IPS-18c (cell line): ENCODE data around the gene CDH4.

Experiments used
- H3K4me3 ChIP-seq: 2 replicates; pipeline ENCODE4 v1.7.0; 2013; ENCODE audit warnings: low read depth, mild to moderate bottlenecking, low read length, moderate library complexity; ENCODE audit not compliant: insufficient read depth
- H3K9me3 ChIP-seq: one replicate; pipeline ENCODE4 v1.6.1; 2013; ENCODE audit warnings: mild to moderate bottlenecking, low read length, moderate library complexity; ENCODE audit not compliant: control insufficient read depth, insufficient read depth

CDH4 gene

DNA sequence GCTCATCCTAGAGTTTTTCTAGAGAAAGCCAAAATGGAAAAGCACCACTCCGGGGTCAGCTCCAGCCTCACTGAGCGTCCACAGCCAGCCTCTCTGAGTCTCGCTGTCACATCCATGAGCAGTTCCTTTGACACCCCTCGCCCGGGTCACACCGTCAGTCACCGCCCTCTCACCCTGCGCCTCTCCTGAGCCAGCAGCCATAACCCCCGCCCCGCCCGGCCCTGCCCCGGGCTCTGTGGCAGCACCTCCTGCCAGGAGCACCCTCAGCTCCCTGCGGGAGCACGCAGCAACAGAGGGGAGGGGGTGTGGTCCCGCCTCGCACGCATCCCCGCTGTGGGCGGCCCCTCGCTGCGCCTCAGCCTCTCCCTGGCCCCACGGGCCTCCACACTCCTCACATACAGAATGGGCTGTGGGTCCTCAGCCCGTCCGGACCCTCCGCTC lies 545.9 kb downstream of the CDH4 start:
- Histone ChIP-seq H3K9me3 (no peaks in the 10 kb centered on the region), H3K4me3 (no peak overlapping the region)

DNA sequence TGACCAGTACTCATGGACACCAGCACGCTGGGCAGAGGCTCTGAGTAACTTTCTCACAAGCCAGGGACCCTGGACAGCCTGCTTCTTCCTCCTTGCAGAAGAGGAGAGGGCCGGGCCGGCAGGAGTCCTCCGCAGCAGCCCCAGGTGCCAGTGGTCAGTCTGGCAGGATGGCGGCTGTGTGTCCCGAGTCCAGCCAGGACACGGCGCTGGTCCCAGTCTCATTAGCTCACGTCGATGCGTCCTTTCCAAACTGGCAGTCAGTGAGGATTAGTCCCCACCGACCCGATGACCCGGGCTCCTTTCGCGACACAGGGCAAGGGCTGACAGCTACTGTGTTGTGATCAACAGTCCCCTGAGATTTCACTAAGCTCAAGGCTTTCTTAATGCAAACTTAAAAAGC lies 546.6 kb downstream of the CDH4 start:
- Histone ChIP-seq H3K4me3 (no peak overlapping the region), H3K9me3 (no peaks in the 10 kb centered on the region)

DNA sequence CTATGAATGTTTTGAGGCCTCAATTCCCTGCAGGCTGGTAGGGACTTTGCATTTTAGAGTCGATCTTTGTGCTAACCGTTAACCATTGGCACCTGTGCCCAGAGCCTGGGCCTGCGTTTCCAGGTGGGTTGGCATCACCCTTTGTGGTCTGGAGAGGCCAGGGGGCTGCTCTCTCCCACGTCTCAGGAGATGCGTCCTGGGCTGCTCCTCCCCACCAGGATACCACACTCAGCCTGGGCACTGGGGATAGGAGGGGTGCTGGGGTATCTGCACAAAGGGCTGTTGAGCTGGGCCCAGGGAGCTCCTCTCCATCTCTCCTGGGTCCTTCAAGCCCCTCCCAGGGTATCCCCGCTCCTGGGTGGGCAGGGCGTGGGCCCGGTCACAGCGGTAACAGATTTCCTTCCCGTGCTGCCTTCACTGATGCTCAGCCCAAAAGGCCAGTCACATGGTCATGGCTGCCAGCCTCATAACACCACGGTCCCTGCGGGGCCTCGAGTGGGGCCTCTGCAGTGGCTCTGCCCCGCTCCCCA lies 547.4 kb downstream of the CDH4 start:
- Histone ChIP-seq H3K4me3 (no peak overlapping the region), H3K9me3 (no peaks in the 10 kb centered on the region)

DNA sequence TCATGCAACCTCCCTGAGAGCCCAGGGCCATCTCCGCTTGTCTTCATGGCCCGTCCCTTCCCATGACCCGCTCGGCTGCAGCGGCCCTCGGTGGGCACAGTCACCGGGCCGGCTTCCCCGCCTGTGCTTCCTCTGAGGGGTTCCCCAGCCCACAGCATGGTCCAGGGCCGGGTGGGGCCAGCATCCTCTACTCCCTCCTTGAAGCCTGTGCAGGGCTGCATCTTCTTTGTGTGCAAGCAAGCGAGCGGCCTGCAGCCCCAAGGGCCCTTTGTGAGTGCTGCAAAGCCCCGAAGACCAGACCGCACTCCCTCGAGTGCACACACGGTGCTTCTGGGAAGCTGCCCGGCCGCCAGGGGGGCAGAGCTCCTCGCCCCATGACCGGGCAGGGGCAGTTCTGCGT lies 547.9 kb downstream of the CDH4 start:
- H3K9me3 ChIP-seq, result no peaks in the 10 kb centered on the region
- no peak overlapping the region for H3K4me3 ChIP-seq

DNA sequence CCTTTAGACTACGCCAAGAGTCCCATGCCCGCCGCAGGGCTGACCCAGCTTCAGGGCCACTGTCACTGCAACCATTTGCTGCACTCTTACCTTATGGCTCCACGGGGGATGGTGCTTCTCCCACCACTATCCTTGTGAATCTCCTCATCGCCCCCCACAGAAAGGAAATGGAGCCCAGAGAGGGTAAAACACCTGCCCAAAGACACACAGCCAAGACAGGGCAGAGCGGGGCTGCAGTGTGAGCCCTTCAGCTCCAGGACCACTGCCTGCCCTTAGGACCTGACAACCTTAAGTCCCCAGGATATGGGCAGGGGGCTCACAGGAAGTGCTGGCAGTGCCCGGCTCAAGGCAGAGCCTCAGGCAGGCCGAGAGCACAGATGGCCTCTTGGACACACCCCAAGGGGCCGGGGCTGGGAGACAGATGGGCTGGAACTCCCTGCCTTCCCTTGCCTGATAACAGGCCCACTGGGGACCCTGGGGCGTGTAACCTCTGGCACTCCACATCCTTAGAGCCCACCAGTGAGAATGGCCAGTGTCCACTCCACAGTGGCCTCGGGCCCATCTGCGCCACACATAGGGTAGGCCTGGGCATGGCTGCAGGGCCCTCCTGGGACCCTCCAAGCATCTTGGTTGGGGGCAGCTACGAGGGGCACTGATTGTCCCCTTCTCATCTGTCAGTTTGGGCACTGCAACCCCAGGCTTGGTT lies 548.5 kb downstream of the CDH4 start:
- H3K4me3 ChIP-seq, result no peak overlapping the region
- no peaks in the 10 kb centered on the region for H3K9me3 ChIP-seq

DNA sequence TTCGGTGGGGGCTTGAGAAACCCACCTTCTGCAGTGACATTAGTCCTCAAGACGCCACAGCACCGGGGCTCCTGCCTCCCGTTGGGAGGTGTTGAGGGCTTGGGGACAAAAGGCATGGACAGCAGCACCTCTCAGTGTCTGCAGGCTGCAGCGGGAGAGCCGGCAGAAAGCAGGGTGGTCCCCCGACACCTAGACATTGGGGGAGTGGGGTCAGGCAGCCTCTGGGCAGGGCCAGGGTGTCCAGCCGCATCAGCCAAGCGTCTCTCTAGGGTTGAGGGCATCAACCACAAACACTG lies 549.0 kb downstream of the CDH4 start:
- Histone ChIP-seq H3K9me3 (no peaks in the 10 kb centered on the region), H3K4me3 (no peak overlapping the region)

DNA sequence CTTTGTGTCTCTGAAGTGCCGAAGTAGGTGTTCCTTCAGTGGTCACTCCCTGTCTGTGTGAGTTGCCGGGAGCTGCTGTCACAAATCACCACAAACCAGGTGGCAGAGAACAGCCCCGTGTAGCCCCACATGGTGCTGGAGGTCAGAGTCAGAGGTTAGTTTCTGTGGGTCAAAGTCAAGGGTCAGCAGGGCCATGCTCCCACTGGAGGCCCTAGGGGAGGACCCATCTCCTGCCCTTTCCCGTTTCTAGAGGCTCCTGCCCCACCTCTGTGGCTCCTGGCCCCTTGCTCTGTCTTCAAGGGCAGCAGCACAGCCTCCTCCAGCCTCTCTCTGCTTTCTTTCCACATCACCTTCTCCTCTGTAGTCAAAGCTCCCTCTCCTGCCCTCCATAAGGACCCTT lies 549.4 kb downstream of the CDH4 start:
- Histone ChIP-seq H3K9me3 (no peaks in the 10 kb centered on the region), H3K4me3 (no peak overlapping the region)

DNA sequence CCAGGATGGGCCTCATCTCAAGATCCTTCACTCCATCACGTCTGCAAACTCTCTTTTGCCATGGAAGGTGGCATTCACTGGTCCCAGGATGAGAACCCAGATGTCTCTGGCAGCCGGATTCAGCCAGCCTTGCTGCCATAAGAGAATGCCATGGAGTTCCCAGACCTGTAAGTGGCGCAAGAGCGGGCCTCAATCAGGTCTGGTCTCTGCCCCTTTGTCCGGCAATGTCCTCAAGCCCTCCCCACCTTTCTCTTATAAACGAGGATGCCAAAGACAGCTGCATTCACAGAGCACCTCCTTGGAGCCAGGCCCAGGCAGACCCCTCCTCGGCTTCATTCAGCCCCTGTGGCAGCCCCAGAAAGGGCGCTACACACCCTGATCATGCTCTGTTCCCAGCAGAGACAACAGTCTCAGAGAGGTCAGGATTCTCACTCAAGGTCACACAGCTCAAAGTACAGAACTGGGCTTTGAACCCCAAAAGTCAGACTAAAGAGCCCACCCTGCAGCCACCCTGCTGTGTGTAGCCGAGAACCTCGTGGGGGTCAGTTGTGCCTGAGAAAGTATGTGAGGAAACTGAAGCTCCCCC lies 549.9 kb downstream of the CDH4 start:
- H3K4me3 ChIP-seq, result no peak overlapping the region
- H3K9me3 ChIP-seq, result no peaks in the 10 kb centered on the region

DNA sequence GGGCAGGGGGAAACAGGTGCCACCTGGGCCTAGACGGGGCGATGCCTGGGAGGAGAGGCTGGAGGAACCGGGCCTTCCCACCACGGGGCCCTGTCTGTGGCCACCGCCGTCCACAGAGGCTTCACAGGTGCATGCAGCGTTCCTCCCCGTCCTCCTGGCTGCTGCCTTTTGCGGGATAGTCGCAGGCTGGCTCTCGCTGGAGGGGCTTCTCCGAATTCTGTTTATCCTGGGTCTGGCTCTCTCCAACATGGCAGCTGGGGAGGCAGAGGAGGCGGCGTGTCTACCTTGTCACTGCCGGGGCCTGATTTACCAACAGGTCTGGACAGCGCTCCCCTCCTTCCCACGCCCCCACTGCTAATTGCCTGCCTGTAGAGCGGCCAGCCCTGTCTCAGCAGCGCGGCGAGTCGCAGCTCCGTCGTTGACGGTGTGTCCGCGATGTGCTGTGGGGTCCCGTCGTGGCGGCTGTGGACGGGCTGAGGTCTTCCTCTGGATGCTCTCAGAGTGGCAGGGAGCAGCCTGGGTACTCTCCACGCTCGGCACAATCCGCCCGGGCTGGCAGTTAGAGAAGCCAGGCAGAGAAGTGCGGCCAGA lies 550.8 kb downstream of the CDH4 start:
- Histone ChIP-seq H3K4me3 (no peak overlapping the region), H3K9me3 (no peaks in the 10 kb centered on the region)

DNA sequence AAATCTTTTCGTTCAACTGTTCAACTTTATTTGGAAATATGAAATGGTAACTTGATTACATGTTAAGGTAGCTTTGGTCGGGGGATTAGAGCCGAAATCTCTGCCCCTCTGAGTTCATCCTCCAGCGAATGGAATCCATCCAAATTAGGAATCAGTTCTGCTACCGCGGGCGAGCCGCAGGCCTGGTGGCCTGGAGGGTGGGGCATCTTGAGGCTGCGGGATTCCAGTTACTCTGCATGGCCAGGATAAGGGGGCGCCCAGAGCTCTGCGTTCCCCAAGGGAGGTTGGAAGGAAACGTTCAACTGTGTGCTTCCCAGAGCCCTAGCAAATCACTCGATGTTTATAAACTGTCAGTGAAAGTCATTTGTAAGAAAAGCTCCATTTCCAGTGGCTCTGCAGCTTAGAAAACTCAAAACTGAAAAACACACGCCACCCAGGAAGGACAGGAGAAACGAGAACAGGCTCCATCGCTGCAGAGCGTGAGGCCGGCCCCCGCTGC lies 551.4 kb downstream of the CDH4 start:
- no peaks in the 10 kb centered on the region for H3K9me3 ChIP-seq
- H3K4me3 ChIP-seq, result no peak overlapping the region

DNA sequence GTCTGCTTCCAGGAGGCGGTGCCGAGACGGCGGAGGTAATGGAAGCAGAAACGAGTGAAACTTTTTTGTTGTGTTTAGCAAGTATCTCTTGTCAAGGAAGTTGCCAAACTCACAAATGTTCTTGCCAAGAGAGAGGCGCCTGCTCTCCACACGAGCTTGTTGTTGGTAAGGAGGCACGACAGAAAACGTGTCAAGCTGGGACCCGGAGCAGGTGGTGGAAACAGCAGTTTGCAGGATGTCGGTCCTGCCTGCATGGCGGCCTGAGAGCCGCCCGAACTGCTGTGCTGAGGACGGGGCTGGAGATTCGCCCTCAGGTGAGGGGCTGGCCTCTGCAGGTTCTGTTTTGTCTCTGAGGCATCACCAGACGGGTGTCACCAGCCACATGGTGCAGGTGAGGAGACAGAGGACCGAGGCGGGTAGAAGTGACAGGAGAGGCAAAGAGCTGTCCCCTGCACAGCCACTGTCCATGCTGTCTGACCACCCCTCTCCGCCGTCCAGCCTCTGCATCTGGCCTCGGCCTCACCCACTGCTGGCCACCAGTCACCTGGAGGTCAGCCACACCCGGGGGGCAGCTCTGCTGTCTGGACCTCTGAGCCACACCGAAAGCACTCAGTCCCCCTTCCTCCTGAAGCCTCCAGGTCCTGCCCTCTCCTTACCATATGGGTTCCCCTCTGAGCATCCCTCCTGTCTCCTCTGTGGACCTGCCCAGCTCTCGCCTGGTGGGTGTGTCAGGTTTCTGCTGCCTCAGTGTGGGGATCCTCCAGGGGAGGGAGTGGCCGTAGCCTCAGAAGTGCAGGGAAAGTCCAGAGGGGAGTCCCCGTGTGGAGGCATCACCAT lies 552.1 kb downstream of the CDH4 start:
- no peak overlapping the region for H3K4me3 ChIP-seq

DNA sequence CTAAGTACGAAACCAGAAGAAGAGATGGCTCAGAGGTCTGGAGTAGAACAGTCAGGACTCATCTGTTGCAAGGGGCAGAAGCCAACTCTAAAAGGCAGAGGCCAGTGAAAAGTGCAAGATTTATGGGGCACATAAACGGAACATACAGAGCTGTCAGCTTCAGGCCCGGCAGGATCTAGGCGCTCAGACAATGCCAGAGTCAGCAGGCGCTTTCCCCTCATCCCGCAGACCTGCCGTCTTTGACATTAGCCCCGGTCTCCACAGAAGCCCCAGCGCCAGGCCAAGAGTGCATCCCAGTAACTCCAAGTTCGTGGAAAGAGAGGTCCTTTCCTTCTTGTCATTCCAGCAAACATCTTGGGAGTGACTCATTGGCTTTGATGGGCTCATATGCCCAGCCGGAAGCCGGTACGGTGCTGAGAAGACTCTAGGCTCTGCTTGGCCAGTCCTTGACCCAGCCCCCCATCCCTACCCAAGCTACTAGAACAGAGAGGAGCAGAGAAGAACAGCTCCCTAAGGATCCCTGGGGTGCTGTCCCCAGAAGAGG lies 552.8 kb downstream of the CDH4 start:
- Histone ChIP-seq H3K9me3 (no peaks in the 10 kb centered on the region), H3K4me3 (no peak overlapping the region)

More for the DNA sequence above, 552.1 kb downstream of the CDH4 start:
- no peaks in the 10 kb centered on the region for H3K9me3 ChIP-seq

DNA sequence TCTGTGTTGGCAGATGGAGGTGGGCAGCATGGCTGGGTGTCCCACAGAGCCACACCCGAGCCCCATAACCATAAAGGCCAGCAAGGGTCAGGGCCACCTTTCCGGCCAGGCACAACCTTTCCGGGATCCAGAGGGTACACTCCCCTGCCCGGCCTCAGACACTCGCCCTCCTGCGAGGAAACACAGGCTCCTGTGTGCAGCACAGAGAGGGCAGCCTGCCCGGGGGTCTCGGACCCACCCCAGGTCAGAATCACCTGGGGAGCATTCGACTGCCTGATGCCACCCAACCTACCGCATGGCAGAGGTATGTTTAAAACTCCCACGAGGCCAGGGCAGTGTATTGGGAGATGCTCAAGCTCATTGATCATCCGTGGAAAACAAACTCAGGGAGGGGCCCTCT lies 553.3 kb downstream of the CDH4 start:
- H3K9me3 ChIP-seq, result no peaks in the 10 kb centered on the region
- H3K4me3 ChIP-seq, result no peak overlapping the region

DNA sequence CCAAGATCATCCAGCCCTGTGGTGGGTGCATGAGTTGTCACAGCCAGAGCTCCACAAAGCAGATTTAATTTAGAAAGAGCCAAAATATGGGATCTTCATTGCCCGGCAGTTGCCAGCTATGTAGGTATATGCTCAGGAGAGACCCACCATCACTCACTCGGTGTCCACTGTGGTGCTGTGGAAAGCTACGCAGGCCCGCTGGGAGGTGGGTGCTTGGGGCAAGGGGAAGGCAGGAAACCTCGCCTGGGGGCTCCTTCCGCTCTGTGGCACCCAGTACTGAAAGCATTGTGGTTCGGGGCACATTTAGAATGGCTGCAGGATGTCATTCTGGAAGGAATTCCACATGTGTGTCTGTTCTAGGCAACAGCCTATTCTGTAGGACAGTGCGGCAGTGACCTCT lies 553.7 kb downstream of the CDH4 start:
- H3K4me3 ChIP-seq, result no peak overlapping the region
- no peaks in the 10 kb centered on the region for H3K9me3 ChIP-seq

DNA sequence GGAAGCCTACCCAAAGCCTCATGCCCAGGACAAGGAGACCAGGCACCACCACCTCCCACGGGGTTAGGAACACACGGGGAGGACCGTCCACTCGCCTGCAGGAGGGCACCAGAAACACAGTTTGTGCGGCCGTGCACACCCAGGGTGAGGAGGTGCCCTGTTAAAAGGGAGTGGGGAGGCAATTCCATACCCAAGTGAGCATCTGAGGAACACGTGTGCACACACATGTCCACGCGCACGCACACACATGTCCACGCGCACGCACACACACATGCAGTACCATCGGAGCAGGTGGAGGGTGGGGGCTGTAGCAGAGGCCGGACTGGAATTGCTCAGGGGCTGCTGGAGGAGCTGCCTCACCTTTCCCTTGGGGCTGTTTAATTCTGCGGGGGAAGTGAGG lies 554.3 kb downstream of the CDH4 start:
- no peak overlapping the region for H3K4me3 ChIP-seq
- no peaks in the 10 kb centered on the region for H3K9me3 ChIP-seq

DNA sequence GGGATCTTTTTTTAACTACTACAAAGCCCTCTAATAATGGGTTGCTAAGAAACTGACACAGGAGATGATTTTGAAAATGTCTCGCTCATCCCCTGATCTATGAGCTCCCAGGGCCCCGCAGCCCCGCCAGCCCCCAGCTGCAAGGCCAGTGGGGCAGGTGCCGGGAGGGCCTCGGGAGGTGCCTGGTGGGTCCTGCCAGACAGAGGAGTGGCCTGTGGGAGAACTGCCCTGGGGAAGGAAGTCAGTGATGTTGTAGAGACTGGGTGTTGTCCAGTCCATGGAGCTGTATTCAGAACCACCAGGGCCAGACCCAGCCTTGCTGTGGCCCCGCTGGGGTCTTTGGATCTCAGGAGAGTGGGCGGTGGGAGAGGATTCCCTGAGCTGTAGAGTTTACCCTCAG lies 554.9 kb downstream of the CDH4 start:
- Histone ChIP-seq H3K9me3 (no peaks in the 10 kb centered on the region), H3K4me3 (no peak overlapping the region)

DNA sequence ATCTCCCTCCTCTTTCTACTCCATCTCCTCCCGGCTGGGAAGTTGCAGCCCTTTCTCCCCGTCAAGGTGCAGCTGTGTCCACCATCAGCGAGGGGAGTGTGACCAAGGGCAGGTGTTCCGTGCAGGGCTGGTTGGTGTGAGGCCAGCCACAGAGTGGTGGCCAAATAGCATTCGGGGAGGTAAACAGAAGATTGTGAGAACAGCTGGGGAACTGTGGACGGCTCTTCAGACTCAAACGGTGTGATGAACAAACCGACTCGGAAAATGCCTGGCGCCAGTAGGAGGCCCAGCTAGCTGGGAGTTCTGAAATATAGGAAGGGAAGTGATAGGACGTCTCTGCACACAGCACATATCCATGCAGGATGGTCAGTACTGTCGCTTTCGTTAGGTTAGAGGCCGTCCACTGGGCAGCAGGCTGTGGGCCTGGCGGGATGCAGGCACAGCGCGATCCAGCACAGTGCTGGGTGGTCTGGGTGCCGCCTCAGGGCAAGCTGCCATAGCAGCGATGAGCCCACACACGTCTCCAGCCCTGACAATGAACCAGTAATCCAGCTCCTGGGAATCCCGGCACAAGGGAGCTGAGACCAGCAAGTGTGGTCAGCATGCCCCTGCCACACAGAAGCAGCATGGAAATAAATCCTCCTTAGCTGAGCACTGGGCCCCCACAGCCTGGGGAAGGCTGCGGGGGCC lies 555.6 kb downstream of the CDH4 start:
- H3K4me3 ChIP-seq, result no peak overlapping the region

More for the DNA sequence above, 555.6 kb downstream of the CDH4 start:
- no peaks in the 10 kb centered on the region for H3K9me3 ChIP-seq
